NCI-H1417 (cell line): Measurements from ENCODE around the gene STS.

Source experiments
- DNase-seq, 3 experiments: peaks; one replicate each; lab custom pipeline; 2025; lab: John Stamatoyannopoulos, UW

Gene STS, protein sequence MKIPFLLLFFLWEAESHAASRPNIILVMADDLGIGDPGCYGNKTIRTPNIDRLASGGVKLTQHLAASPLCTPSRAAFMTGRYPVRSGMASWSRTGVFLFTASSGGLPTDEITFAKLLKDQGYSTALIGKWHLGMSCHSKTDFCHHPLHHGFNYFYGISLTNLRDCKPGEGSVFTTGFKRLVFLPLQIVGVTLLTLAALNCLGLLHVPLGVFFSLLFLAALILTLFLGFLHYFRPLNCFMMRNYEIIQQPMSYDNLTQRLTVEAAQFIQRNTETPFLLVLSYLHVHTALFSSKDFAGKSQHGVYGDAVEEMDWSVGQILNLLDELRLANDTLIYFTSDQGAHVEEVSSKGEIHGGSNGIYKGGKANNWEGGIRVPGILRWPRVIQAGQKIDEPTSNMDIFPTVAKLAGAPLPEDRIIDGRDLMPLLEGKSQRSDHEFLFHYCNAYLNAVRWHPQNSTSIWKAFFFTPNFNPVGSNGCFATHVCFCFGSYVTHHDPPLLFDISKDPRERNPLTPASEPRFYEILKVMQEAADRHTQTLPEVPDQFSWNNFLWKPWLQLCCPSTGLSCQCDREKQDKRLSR

GRCh38 chrX:7147413-7147977, at the start of gene STS:
STS (plus strand) TSS chrX:7147712; CDS start chrX:7253200, 105,488 bp downstream.
- DNase-seq = peak; percentile 49 to 92 (median 92)

DNA sequence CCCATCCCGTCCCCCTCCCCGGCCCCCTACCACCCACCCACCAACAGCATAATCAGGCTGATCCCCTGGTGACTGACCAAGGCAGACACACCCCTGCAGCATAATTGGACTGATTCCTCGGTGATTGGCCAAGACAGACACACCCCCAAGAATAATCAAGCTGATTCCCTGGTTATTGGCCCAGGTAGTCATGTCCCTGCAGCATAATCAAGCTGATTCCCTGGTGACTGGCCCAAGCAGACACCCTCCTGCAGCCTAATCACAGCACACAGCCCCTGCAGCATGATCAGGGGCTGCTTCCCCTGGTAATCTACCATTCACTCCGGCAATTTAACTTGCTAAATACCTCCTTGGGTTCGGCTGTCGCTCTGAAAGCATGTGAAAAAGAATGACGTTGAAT, 47.5 kb upstream of the STS start:
- no peak for DNase-seq

GRCh38 chrX:7102119-7102518, 45.4 kb upstream of the STS start:
- no peak for DNase-seq

DNA sequence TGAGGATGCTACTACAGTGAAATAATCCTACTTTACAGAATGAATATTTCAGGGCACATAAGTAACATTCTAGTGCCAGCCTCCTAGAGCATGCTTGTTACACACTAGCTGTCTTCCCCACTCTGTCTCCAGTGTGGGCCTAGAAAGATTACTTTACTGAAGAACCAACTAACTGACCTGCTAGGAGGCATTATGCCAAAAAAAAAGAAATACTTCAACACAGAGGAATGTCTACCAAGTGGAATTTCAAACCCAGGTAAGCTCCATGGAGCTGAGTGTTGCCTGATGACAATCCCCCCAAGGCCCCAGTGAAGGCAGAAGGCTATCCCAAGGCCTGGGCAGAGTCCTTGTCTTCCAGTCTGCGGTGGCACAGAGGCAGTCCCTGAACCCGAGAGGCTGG, 40.9 kb upstream of the STS start:
- DNase-seq = no peak

- DNase-seq = no peak
Observed at GRCh38 chrX:7108030-7108429, 39.5 kb upstream of the STS start.

- DNase-seq = peak in 2 of 3 experiments; percentile 26 to 37
Observed at GRCh38 chrX:7109049-7109531, 38.4 kb upstream of the STS start.

- peak in 1 of 3 experiments; percentile 32 for DNase-seq
Observed at GRCh38 chrX:7109838-7110793, 37.4 kb upstream of the STS start.

DNA sequence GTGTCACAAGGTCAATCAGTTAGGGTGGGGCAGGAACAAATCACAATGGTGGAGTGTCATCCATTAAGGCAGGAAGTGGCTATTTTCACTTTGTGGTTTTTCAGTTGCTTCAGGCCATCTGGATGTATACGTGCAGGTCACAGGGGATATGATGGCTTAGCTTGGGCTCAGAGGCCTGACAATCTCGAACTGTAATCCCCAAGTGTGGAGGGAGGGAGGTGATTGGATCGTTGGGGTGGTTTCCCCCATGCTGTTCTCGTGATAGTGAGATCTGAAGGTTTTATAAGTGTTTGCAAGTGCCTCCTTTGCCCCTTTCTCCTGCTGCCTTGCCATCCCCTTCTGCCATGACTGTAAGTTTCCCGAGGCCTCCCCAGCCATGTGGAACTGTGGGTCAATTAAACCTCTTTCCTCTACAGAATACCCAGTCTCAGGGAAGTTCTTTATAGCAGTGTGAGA, 36.7 kb upstream of the STS start:
- no peak for DNase-seq

GRCh38 chrX:7111518-7111917, 36.0 kb upstream of the STS start:
- DNase-seq = peak in 1 of 3 experiments; percentile 70

GRCh38 chrX:7112071-7112470, 35.4 kb upstream of the STS start:
- peak in 2 of 3 experiments; percentile 70 to 94 for DNase-seq

DNA sequence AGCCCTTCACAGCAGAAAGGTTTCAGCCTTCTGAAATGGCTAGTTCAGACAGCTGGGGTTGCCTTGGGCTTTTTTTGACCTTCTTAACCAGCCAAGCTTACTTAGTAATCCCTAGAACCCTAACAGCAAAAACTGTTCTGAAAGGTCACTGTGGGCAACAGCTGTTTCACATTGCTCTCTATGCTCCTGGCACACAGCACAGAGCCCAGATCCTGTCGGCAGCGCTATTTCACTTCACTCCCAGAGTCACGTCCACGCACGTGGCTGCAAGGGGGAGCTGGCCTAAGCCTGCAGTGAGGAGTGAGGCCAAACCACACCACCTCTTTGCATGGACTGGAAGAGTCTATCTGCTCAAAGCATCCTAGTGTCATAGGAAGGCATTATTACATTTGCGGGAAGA, 32.0 kb upstream of the STS start:
- no peak for DNase-seq

DNA sequence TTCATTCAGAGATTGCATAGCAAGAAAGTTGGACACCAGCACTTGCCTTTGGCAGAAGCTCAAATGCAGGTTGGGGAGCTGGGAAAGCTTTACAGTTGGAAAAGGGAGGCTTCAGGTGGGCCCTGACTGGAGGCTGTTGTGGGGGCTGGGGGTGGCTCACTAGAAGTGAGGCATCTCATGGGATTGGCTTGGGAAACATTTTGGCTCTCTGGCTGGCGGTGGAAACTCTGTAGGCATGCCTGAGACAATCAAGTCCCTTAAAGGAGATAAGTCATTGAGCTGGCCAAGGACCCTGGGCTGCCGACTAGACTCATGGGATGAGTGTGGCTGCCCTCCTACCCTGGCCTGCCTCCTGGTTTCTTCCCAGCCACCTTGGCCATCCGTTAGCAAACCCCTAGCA, 31.4 kb upstream of the STS start:
- DNase-seq = no peak

GRCh38 chrX:7117587-7117986, 29.9 kb upstream of the STS start:
- no peak for DNase-seq

DNA sequence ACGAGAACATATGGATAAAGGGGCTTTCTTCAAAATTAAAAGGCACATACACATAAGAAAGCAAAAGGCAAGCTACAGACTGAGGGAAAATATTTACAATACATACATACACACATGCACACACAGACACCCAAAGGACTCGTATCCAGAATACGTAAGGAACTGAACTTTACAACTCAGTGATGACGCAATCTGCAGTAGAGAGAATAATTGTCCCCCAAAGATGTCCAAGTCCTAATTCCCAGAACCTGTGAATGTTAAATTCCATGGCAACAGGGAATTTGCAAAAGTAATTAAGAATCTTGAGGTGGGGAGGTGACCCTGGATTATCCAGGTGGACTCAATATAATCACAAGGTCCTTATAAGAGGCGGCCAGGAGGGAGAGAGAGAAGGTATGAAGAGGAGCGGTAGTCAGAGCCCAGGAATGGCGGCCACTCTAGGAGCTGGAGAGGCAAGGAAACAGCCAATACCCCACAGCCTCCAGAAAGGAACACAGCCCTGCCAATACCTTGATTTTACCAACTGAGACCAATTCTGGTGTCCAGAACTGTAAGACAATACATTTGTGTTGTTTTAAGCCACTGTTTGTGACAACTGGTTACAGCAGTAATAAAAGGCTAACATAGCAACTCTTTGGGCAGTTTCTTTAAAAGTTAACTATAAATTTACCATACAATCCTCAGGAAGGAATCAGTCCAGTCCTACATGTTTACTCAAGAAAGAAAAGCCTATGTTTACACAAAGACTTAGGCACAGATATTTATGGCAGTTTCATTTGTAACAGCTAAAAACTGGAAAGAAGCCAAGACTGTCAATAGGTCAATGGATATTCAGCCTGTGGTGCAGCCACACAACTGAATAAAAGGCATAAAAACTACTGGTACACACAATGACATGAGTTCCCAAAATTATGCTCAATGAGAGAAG, 27.3 kb upstream of the STS start:
- peak in 2 of 3 experiments; percentile 73 to 94 for DNase-seq

DNA sequence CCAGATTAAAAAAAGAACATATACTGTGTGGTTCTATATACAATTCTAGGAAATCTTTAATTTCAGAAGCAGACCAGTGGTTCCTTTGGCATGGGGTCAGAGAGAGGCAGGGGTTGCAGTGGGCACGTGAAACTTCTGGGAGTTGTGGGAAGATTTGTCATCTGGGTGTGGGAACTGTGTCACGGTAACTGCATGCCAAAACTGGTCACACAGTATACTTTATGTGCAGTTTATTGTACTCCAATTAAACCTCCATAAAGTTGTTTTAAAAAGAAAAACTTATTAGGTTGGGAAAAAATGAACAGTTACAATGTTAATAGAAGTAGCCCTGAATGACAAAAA, 26.7 kb upstream of the STS start:
- no peak for DNase-seq

DNA sequence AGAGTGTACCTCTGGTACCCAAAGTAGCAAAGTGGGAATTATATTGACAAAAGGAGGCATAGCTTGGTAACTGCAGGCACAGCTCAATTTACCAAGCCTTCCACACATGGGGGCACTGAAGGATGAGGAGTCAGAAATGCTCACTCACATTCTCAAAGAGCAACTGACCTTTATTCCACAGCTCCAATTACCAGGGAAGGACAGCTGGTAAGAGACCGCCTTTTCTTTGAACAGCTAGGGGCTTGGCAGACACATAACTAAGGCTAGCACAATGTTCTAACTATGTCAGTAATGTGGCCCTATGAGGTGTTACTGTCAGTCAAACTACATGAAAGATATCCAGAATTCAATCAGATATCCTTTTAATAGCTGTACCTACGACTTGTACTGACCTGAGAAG, 20.5 kb upstream of the STS start:
- DNase-seq = no peak

- no peak for DNase-seq
Observed at GRCh38 chrX:7131621-7132020, 15.9 kb upstream of the STS start.

- DNase-seq = peak; percentile 37 to 63 (median 47)
Observed at GRCh38 chrX:7132335-7133049, 15.0 kb upstream of the STS start.

- no peak for DNase-seq
Observed at GRCh38 chrX:7133050-7133440, 14.5 kb upstream of the STS start.

DNA sequence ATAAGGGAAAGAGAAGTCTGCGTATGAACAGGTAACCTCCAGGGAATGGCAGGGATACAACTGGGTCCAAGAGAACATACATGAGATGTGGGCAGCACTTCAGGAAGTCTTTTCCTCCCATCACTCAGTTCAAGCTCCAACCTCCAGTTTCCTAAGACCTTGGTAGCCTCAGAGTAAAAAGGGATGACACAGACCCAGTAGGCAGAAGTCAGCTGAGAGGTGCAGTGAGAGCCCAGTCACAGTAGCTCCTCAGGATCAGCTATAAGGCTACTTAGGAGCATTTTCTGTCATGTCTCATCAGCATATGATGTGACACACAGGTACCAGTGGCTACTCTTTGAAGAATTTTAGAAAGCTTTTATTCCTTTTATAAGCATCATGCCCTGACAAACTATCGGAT, 12.5 kb upstream of the STS start:
- DNase-seq = no peak
